Stimulated activated CD8-positive, alpha-beta memory T cell treated with anti-CD3 and anti-CD28 coated beads, Interleukin-7, amount 100 ng/mL, for 4 hours (primary cell): Measurements from ENCODE around the gene MBNL1.
"Not testable (repeated sequence)": the region's sequence is repeated elsewhere in the genome, so short reads cannot be mapped to it uniquely, and the experiment has no call there.

Experiments used
- DNase-seq, 2 donors: peaks; one replicate each; pipeline ENCODE4 v3.0.0-alpha.2; 2020; ENCODE audit warnings: low read depth in 2 of 2

Gene MBNL1

DNA sequence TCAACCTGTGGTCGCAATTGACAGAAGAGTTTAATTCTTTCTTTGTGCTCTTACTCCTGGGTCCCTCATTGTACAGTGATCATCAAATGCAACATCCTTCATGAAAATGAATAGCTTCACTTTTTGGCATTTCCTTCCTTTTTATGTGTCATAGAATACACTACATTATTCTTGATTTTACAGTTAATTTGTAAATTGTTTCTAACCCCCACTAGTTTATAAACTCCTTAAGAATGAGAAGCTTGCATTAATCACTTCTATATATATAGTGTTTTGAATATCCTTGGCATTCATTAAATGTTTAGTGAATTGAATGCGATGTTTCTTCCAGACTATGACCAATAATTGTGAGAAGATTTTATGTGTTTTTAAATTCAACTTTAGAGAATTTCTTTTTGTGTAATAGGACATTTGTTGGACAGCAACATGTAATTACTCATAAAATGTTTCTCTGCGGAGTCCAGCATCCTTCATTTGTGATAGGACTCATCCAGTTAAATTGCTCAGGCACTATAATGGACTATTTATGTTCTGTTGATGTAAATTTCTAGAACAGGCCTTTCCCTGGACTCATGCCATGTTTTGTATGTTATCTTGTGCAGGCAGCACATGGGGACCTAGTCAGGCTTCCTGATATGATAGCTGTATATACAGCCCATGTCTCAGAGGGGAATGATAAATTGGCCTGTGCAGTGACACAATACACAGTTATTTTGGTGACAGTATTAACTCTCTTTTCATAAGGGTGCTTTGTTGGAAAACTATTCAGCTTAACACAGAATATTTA is 51.3 kb downstream of the MBNL1 start:
- DNase-seq, result no peak

DNA sequence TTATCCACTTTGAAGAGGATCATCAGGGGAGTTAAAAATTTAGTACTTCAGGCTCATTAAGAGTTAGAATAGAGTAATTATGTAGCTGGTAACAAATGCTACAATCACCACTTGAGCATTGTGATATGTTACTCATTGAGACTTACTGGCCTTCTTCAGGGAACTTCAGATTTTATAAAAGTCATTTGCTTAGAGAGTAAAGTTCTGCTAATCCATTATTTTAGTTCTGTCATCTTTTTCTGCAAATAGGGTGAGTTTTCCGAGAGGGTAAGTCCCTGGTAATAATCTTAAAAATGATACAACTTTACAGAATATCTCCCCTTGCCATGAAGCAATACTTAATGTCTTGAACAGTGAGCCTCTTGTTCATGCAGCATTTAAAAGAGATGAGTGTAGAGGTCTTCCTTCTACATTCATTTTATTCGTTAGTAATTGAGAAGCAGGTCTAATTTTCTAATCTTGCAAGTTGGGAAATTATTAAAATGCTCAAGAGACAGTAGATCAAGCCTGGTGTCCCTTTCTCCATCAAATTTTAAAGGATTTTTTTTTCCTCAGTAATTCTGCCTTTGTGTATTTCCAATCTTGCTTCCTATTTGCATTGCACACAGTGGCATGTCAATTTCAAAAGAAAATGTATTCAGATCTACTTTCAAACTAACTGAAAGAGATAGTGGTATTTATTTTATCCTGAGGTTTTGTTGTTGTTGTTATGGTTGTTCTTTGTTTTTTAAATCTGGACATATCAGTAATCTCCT is 52.6 kb downstream of the MBNL1 start:
- no peak for DNase-seq

- no peak for DNase-seq
Measured at GRCh38 chr3:152321955-152322377, 53.2 kb downstream of the MBNL1 start.

DNA sequence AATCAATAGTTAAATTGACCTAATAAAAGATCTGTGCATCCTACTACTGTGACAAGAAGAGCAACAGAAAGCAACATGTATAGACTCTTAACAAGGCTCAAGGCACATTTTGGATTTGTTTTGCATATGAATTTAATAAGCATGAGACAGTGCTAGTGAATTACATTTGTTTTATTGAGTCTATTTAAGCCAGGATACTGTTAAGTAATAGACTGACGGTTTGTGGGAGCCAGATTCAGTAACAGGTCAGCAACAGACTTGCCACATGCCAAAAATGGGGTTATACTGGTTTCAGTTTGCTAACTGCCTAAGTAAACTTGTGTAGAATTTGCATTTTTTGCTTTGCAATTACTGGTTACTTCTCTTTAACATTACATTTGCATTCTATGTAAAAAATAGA is 54.0 kb downstream of the MBNL1 start:
- DNase-seq, result no peak

DNA sequence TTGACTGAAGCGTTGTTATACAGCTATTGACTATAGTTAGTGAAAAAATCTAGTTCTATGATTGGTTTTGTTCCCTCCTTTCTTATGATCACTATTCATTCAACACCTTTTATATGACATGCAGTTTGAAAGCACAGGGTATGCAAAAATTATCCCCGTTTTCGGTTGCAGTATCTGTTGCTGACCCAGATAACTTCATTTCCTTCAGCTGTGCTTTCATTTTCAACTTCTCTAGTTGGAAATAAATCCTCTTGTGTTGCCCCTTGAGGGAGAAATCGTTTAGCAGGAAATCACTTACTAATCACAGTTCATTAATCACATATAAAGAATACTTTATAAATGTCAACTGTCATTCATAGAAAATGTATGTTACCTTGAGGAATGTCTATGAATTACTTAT is 55.1 kb downstream of the MBNL1 start:
- DNase-seq, result no peak

DNA sequence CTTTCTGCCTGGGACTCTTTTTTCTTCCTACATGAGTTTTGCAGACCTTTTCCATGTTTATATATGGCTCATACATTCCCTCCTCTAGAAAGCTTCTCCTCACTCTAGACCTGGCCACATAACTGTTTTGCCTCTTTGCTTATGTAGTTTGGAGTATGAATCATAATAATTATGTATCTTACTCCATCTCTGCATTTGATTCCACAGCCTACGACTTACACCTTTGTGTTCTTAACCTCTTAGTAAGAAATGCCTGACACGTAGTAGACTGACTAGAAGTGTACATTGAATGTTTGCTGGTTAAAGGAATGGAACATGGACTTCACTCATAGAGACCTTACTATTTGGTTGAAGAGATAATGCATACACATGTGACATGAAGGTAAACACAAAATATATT is 56.4 kb downstream of the MBNL1 start:
- no peak for DNase-seq

- DNase-seq, result no peak
Measured at GRCh38 chr3:152327203-152327602, 58.5 kb downstream of the MBNL1 start.

DNA sequence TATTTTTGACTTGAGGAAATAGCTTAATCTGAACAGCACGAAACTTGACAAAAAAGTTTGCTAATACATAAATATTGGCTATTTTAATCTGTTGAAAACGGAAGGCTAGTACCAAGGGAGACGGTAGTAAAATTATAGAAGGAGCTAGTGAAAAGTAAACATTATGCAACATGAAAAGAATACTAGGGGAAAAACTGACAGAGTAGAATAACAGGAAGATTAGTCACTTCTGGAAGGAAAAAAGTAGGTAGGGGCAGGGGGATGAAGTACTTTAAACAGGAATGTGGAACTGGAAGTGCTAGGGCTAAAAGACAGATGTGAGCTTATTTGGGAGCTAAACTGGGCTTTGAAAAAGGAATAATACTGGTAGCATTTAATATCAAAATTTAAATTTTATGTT is 60.1 kb downstream of the MBNL1 start:
- DNase-seq, result no peak

GRCh38 chr3:152330559-152330958 is 61.8 kb downstream of the MBNL1 start:
- DNase-seq, result no peak

DNA sequence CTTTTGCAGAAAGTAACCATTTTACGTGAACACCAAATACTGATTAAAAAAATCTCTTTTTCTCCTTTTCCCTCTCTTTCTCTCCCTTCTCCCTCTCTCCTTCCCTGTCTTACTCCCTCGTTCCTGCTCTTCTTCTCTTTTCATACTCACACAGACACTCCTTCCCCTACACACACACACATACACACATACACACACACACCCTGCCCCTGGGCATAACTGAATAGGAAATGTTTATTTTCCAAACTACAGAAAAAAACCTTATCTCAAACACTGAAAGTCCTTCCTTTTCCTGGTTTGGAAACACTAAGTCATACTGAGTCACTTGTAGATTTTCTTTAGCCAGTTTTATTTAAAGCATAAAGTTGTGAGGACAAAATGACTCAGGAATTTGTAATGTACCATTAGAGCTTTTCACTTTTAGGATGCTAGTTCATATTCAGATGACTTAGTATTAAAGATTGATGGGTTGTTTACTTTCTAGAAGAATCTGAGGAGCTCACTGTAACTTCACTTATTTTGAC is 62.4 kb downstream of the MBNL1 start:
- no peak for DNase-seq

GRCh38 chr3:152331998-152332397 is 63.3 kb downstream of the MBNL1 start:
- DNase-seq, result no peak

DNA sequence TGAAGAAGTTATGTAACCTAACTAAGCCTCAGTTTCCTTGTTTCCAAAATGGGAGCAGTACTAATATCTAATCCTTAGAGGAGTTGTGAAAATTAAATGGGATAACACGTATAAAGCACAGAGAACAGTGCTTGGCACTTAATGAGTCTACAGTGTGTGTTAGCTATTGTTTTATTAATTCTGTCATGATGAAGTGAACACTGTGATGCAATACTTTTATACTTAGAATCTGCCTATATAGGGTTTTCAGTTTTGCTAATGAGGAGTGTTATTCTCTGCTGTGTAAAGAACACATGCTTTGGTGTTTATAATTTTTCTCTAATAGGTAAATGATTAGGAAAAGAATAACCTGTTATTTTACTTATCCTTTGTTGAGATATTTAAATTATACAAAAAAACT is 65.2 kb downstream of the MBNL1 start:
- no peak for DNase-seq

GRCh38 chr3:152334761-152335160 is 66.0 kb downstream of the MBNL1 start:
- no peak for DNase-seq

GRCh38 chr3:152335273-152335672 is 66.5 kb downstream of the MBNL1 start:
- DNase-seq, result no peak

GRCh38 chr3:152337337-152337736 is 68.6 kb downstream of the MBNL1 start:
- DNase-seq, result not testable (repeated sequence)

- no peak for DNase-seq
Measured at GRCh38 chr3:152338159-152338720, 69.5 kb downstream of the MBNL1 start.

DNA sequence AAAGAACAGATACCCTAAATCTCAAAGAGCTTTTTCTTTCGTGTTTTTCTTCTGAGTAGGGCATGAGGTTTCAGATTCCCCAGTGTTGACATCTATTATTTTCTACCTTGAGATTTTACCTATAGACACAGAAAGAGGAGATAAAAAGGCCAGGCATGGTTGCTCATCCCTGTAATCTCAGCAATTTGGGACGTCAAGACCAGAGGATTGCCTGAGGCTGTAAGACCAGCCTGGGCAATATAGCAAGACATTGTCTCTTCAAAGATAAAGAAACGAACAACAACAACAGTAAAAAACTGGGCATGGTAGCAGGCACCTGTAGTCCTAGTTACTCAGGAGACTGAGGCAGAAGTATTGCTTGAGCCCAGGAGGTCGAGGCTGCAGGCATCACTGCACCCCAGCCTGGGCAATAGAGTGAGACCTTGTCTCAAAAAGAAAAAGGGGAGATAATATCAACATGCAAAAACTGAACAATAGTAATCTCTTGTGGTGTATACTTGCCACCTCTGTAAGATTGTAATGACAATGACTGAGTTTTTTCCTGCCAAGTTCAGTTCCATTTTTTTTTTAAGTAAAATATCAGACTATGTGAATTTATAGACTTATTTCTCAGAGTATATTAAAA is 71.3 kb downstream of the MBNL1 start:
- no peak for DNase-seq

DNA sequence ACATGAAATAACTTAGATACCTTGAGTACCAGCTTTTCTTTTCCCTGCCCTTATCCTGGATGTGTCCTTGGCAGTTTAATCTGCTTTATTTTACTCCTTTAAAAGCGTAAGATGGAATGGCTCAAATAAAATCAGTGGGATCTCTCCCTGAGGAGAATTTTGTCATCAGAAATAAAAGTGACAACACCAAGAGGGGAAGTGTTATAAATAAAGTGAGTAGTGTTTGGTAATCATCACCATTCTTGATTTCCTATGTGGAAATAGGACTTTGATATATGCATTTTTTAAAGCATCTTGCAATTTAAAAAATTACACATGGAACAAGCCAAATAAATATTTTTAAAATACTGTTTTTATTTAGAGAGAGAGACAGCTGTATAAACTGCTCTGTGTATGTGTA is 76.5 kb downstream of the MBNL1 start:
- DNase-seq, result no peak

- no peak for DNase-seq
Measured at GRCh38 chr3:152346058-152346457, 77.3 kb downstream of the MBNL1 start.

GRCh38 chr3:152346740-152347139 is 78.0 kb downstream of the MBNL1 start:
- no peak for DNase-seq

DNA sequence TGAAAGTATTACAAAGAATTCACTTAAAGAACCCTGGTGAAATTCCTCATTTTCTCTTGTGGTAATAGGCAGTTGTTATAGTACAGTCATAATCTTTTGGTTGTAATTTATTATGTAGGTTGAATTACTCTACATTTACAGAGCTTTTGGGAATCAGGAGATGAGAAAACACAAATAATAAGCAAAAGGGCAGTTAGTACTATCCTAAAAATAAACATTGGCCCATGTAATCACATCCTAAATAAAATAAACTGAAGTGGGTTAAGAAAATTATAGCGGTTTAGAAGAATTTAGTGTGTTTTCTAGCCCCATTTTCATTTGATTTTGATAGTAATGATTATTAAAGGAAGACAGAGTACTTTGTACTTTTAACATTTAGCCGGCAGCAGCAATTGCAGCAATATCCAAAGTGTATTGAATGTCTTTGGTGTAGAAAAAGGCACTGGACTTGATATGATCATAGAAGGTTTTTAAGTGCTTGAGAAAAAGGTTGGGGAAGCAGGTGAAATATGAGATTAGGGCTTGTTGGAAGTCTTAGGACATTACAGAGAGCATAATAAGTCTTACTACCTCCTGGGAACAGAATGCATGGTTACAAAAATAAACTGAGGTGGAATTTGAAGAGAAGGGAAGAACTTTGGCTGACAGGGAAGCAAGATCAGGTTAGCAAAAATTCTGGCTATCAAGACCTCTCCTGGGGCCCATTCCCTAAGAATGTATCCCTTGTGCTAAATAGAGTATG is 79.9 kb downstream of the MBNL1 start:
- no peak for DNase-seq

GRCh38 chr3:152349392-152349791 is 80.7 kb downstream of the MBNL1 start:
- no peak for DNase-seq
